Measurements from ENCODE around the gene SUN5.
"Not testable (repeated sequence)": the region's sequence is repeated elsewhere in the genome, so short reads cannot be mapped to it uniquely, and the experiment has no call there.

SUN5 gene

GRCh38 chr20:32977281-32978008, 26.8 kb downstream of the SUN5 start:
- DNase-seq (ENCODE audit: low spot score) = no peak

- DNase-seq (ENCODE audit: low spot score) = no peak
Observed at GRCh38 chr20:32976746-32977145, 27.5 kb downstream of the SUN5 start.

- no peak for DNase-seq (ENCODE audit: low spot score)
Observed at GRCh38 chr20:32975698-32976674, 28.2 kb downstream of the SUN5 start.

- DNase-seq (ENCODE audit: low spot score) = not testable (repeated sequence)
Observed at GRCh38 chr20:32975121-32975520, 29.1 kb downstream of the SUN5 start.

GRCh38 chr20:32974204-32975064, 29.8 kb downstream of the SUN5 start:
- DNase-seq (ENCODE audit: low spot score) = not testable (repeated sequence)

GRCh38 chr20:32973077-32973717, 31.0 kb downstream of the SUN5 start:
- DNase-seq (ENCODE audit: low spot score) = no peak

GRCh38 chr20:32972181-32973076, 31.8 kb downstream of the SUN5 start:
- DNase-seq (ENCODE audit: low spot score) = peak; percentile 66

GRCh38 chr20:32971703-32972161, 32.5 kb downstream of the SUN5 start:
- DNase-seq (ENCODE audit: low spot score) = peak; percentile 39

GRCh38 chr20:32970973-32971300, 33.3 kb downstream of the SUN5 start:
- no peak for DNase-seq (ENCODE audit: low spot score)

GRCh38 chr20:32970115-32970972, 33.9 kb downstream of the SUN5 start:
- DNase-seq (ENCODE audit: low spot score) = no peak

- DNase-seq (ENCODE audit: low spot score) = no peak
Observed at GRCh38 chr20:32969356-32970114, 34.7 kb downstream of the SUN5 start.

- no peak for DNase-seq (ENCODE audit: low spot score)
Observed at GRCh38 chr20:32968478-32969241, 35.6 kb downstream of the SUN5 start.

- no peak for DNase-seq (ENCODE audit: low spot score)
Observed at GRCh38 chr20:32967961-32968457, 36.2 kb downstream of the SUN5 start.

- DNase-seq (ENCODE audit: low spot score) = no peak
Observed at GRCh38 chr20:32966881-32967781, 37.1 kb downstream of the SUN5 start.

GRCh38 chr20:32966382-32966781, 37.9 kb downstream of the SUN5 start:
- no peak for DNase-seq (ENCODE audit: low spot score)

- no peak for DNase-seq (ENCODE audit: low spot score)
Observed at GRCh38 chr20:32965581-32966373, 38.5 kb downstream of the SUN5 start.
